Measurements from ENCODE around the gene ACRBP.
A peak's percentile ranks its signal among the peaks of the same experiment; 100 is the strongest.

The ACRBP gene

DNA sequence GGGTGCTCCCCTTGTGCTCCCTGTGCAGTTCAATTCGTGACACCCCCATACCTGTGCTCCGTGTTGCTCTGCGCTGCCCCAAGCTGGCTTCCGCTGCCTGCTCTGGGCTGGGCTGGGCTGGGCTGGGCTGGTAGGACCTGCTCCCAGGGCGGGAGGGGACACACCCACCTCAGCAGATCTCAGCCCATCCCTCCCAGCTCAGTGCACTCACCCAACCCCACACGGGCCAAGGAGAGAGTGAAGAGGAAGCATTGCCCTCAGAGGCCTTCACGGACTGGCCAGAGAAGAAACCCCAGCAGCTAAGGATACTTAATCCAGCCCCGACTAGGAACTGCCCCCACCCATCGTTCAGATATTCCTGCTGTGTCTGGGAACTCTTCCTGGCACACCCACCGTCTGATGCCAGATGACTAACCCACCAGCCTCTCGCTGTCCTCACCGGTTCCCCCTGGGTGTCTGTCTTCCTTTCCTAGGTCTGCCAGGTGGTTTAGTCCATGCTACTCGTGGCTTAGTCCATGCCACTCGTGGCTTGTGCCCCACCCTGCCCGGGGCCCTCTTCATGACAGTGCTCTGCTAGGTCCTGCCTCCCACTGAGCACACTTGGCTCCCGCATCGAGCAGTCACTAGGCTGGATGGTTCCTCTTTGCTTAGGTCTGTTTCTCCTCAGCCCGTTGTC, 11.2 kb downstream of the ACRBP start, which contains the start of gene LPAR5:
Gene LPAR5, minus strand, starts transcription at position 104 of the 676 bp plus-strand sequence. CDS start 14,711 bp downstream, outside the sequence.
- H3K4me3 ChIP-seq (ENCODE audit: low read depth in 1 of 2, low read length in 2 of 2), result peak within 1 kb of the TSS; percentile 72 to 75
- H3K27ac ChIP-seq (ENCODE audit: low read depth, low read length), result peak within 1 kb of the TSS; percentile 26
- no peaks in the 10 kb centered on the region for H3K9me3 ChIP-seq (ENCODE audit: control insufficient read depth in 1 of 2, low read length in 2 of 2)
- no peaks in the 10 kb centered on the region for H3K36me3 ChIP-seq (ENCODE audit: control insufficient read depth in 1 of 2, insufficient read depth in 2 of 2, low read length in 2 of 2)
- H3K4me1 ChIP-seq (ENCODE audit: control insufficient read depth in 1 of 2, insufficient read depth in 2 of 2, low read length in 2 of 2), result peaks cover 30 to 45% of the 10 kb centered on the region in 2 donors
- H3K27me3 ChIP-seq (ENCODE audit: control insufficient read depth in 1 of 2, insufficient read depth in 2 of 2, low read length in 2 of 2), result no peaks in the 10 kb centered on the region
- peak within 1 kb of the TSS; percentile 78 to 81 for H3K9ac ChIP-seq (ENCODE audit: low read depth in 1 of 2, low read length in 2 of 2)

DNA sequence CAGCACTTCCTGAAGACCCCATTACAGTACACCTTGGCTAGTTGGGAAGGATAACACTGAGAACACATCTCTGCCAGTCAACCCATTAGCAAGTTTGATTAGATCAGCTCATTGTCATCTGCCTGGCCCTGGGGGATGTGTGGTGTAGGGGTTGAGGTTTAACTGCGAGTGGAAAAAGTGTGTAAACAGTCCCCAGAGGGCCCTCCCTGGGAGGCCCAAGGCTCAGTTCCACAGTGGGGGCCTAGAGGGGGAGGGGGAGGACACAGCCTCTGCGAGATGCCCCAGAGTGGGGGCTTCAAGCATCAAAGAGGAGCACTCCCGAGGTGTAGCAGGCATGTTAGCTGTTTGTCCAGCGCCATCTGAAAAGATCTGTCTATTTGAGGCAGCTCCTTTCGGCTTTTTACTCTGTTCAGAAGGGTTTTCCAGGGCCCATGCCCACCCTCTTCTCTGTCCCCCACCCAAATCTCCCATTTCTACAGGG, 11.8 kb downstream of the ACRBP start:
- Histone ChIP-seq H3K9me3 (ENCODE audit: control insufficient read depth in 1 of 2, low read length in 2 of 2) (no peaks in the 10 kb centered on the region), H3K4me1 (ENCODE audit: control insufficient read depth in 1 of 2, insufficient read depth in 2 of 2, low read length in 2 of 2) (peaks cover 27 to 46% of the 10 kb centered on the region in 2 donors), H3K4me3 (ENCODE audit: low read depth in 1 of 2, low read length in 2 of 2) (peak overlapping the region; percentile 72 to 75), H3K27ac (ENCODE audit: low read depth, low read length) (peak overlapping the region; percentile 26), H3K9ac (ENCODE audit: low read depth in 1 of 2, low read length in 2 of 2) (peak overlapping the region; percentile 78 to 81), H3K27me3 (ENCODE audit: control insufficient read depth in 1 of 2, insufficient read depth in 2 of 2, low read length in 2 of 2) (no peaks in the 10 kb centered on the region), H3K36me3 (ENCODE audit: control insufficient read depth in 1 of 2, insufficient read depth in 2 of 2, low read length in 2 of 2) (no peaks in the 10 kb centered on the region)

DNA sequence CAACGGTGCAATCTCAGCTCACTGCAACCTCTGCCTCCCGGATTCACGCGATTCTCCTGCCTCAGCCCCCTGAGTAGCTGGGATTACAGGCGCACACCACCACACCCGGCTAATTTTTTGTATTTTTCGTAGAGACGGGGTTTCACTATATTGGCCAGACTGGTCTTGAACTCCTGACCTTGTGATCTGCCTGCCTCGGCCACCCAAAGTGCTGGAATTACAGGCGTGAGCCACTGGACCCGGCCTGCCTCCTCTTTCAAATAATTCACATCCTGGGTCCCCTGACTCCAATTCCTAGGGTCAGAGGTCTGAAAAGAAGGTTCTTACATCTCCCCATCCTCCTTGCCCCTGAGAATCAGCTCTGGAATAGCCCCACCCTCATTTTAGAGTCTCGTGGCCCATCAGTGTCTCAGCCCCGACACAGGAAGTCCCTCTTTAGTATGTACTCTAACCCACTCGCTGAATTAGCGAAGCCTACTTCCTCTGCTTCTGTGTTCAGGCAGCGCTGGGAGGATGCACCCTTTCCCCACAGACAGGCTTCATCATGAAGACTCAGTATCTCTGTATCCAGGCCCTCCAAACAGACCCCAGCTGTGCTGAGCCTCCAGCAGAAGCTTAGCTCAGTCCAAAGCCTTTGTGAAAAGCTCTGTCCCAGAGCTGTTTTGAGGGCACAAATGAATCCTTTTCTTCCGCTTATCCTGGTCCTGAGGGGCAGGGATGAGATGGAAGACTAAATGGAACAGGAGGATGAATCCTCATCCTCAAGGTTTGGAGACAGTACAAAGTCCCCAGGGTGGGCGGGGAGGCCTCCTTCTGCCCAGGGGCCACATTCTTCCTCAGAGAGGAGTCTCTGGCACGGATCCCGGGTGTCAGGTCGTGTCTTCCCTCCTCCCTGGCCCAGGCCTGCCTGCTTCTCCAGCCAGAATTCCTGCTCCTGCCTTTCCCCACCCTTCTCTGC, 14.9 kb downstream of the ACRBP start:
- H3K4me1 ChIP-seq (ENCODE audit: control insufficient read depth in 1 of 2, insufficient read depth in 2 of 2, low read length in 2 of 2), result peaks cover 27 to 44% of the 10 kb centered on the region in 2 donors
- no peaks in the 10 kb centered on the region for H3K27me3 ChIP-seq (ENCODE audit: control insufficient read depth in 1 of 2, insufficient read depth in 2 of 2, low read length in 2 of 2)
- H3K36me3 ChIP-seq (ENCODE audit: control insufficient read depth in 1 of 2, insufficient read depth in 2 of 2, low read length in 2 of 2), result no peaks in the 10 kb centered on the region
- H3K27ac ChIP-seq (ENCODE audit: low read depth, low read length), result peak overlapping the region; percentile 82
- peak overlapping the region in 1 of 2 donors; percentile 28 for H3K4me3 ChIP-seq (ENCODE audit: low read depth in 1 of 2, low read length in 2 of 2)
- no peaks in the 10 kb centered on the region for H3K9me3 ChIP-seq (ENCODE audit: control insufficient read depth in 1 of 2, low read length in 2 of 2)
- H3K9ac ChIP-seq (ENCODE audit: low read depth in 1 of 2, low read length in 2 of 2), result peak overlapping the region; percentile 52 to 64

DNA sequence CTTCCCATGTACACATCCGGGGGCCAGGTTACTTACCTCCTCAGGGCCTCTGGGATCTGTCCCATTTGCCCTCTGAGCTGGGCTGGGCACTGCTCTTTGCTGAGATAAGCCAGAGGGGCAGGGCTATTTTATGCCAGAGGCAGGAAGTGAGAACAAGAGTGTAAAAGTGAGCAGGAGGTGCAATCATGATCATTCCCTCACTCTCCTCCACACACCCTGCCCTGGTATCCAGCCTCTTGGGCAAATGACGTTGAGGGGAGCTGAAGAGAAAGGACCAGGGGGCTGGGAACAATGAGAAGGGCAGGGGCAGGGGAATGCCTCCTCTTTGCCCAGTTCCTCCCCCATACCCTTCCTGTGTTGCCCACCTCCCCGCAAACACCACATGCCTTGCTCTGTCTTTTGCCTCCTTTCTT, 15.7 kb downstream of the ACRBP start:
- no peaks in the 10 kb centered on the region for H3K9me3 ChIP-seq (ENCODE audit: control insufficient read depth in 1 of 2, low read length in 2 of 2)
- peak overlapping the region; percentile 48 to 63 for H3K4me3 ChIP-seq (ENCODE audit: low read depth in 1 of 2, low read length in 2 of 2)
- H3K27me3 ChIP-seq (ENCODE audit: control insufficient read depth in 1 of 2, insufficient read depth in 2 of 2, low read length in 2 of 2), result no peaks in the 10 kb centered on the region
- no peaks in the 10 kb centered on the region for H3K36me3 ChIP-seq (ENCODE audit: control insufficient read depth in 1 of 2, insufficient read depth in 2 of 2, low read length in 2 of 2)
- H3K4me1 ChIP-seq (ENCODE audit: control insufficient read depth in 1 of 2, insufficient read depth in 2 of 2, low read length in 2 of 2), result peaks cover 31 to 50% of the 10 kb centered on the region in 2 donors
- H3K27ac ChIP-seq (ENCODE audit: low read depth, low read length), result peak overlapping the region; percentile 82
- peak overlapping the region; percentile 64 to 78 for H3K9ac ChIP-seq (ENCODE audit: low read depth in 1 of 2, low read length in 2 of 2)

DNA sequence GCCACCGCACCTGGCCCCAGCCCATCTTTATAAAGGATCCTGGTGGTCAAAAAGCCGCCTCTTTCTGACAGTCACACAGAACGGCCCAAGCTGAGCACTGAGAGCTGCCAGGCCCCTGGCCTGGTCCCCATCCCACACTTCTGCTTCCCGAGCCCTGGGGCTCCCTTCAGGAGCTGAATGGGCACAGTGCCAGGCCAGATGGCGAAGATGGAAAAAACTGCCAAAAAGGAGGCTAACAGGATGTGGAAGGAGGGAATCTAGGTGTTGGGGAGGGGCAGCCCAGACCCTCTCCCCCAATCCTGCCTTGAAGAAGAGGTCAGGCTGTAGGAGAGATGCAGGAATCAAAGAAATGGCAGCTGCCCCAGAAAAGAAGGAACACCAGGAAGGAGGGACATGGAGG, 16.5 kb downstream of the ACRBP start:
- Histone ChIP-seq H3K36me3 (ENCODE audit: control insufficient read depth in 1 of 2, insufficient read depth in 2 of 2, low read length in 2 of 2) (no peaks in the 10 kb centered on the region), H3K4me3 (ENCODE audit: low read depth in 1 of 2, low read length in 2 of 2) (peak overlapping the region; percentile 48 to 63), H3K4me1 (ENCODE audit: control insufficient read depth in 1 of 2, insufficient read depth in 2 of 2, low read length in 2 of 2) (peaks cover 27 to 45% of the 10 kb centered on the region in 2 donors), H3K27me3 (ENCODE audit: control insufficient read depth in 1 of 2, insufficient read depth in 2 of 2, low read length in 2 of 2) (no peaks in the 10 kb centered on the region), H3K9me3 (ENCODE audit: control insufficient read depth in 1 of 2, low read length in 2 of 2) (no peaks in the 10 kb centered on the region), H3K9ac (ENCODE audit: low read depth in 1 of 2, low read length in 2 of 2) (peak overlapping the region; percentile 64 to 78), H3K27ac (ENCODE audit: low read depth, low read length) (peak overlapping the region; percentile 2)

DNA sequence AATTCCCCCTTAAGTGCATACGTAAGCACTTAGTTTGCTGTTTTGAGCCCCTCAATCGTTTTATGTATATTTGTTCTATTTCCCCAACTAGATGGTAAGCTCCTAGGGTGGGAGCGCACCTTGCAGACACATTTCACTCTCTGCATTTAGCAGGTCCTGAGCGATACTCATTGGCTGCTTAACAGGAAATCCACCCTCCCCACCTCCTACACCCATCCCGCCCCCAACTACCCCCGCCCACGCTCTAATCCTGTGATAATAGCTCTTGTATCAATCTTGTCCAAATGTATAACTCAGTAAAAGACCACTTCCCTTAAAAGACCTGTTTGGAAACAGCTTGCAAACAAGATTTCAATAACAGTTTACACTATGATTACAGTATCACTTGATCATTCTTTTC, 19.6 kb downstream of the ACRBP start:
- H3K27ac ChIP-seq (ENCODE audit: low read depth, low read length), result no peak overlapping the region
- H3K9ac ChIP-seq (ENCODE audit: low read depth in 1 of 2, low read length in 2 of 2), result no peak overlapping the region
- H3K4me1 ChIP-seq (ENCODE audit: control insufficient read depth in 1 of 2, insufficient read depth in 2 of 2, low read length in 2 of 2), result peaks cover 14 to 30% of the 10 kb centered on the region in 2 donors
- H3K9me3 ChIP-seq (ENCODE audit: control insufficient read depth in 1 of 2, low read length in 2 of 2), result no peaks in the 10 kb centered on the region
- H3K36me3 ChIP-seq (ENCODE audit: control insufficient read depth in 1 of 2, insufficient read depth in 2 of 2, low read length in 2 of 2), result no peaks in the 10 kb centered on the region
- H3K4me3 ChIP-seq (ENCODE audit: low read depth in 1 of 2, low read length in 2 of 2), result peak overlapping the region; percentile 44 to 46
- no peaks in the 10 kb centered on the region for H3K27me3 ChIP-seq (ENCODE audit: control insufficient read depth in 1 of 2, insufficient read depth in 2 of 2, low read length in 2 of 2)

DNA sequence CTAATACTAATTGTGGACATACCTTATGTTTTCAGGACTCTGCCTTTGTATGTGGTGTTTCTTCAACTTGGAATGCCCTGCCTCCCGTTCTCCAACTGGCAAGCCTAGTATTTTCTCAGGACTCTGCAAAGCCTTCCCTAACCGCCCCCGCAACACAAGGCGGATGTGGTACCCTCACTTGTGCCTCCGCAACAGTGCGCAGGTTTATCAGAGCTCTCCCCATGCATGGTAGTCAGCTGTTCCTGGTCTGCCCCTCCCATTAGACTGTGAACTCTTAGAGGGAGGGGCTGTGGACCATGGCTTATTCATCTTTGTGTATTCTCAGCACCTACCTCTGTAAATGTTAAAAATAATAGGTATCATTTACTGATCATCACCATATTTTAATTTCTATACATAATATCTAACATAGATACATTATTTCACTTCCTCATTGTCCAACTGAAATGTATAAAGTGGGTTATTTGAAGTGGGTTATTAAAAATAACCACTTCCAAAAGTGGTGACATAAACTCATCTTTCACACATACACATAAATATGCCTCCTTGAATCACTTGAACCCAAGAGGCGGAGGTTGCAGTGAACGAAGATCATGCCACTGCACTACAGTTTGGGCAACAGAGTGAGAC, 20.5 kb downstream of the ACRBP start:
- Histone ChIP-seq H3K4me1 (ENCODE audit: control insufficient read depth in 1 of 2, insufficient read depth in 2 of 2, low read length in 2 of 2) (peaks cover 9 to 21% of the 10 kb centered on the region in 2 donors), H3K9ac (ENCODE audit: low read depth in 1 of 2, low read length in 2 of 2) (no peak overlapping the region), H3K36me3 (ENCODE audit: control insufficient read depth in 1 of 2, insufficient read depth in 2 of 2, low read length in 2 of 2) (no peaks in the 10 kb centered on the region), H3K4me3 (ENCODE audit: low read depth in 1 of 2, low read length in 2 of 2) (no peak overlapping the region), H3K27ac (ENCODE audit: low read depth, low read length) (no peak overlapping the region), H3K9me3 (ENCODE audit: control insufficient read depth in 1 of 2, low read length in 2 of 2) (no peaks in the 10 kb centered on the region), H3K27me3 (ENCODE audit: control insufficient read depth in 1 of 2, insufficient read depth in 2 of 2, low read length in 2 of 2) (no peaks in the 10 kb centered on the region)

DNA sequence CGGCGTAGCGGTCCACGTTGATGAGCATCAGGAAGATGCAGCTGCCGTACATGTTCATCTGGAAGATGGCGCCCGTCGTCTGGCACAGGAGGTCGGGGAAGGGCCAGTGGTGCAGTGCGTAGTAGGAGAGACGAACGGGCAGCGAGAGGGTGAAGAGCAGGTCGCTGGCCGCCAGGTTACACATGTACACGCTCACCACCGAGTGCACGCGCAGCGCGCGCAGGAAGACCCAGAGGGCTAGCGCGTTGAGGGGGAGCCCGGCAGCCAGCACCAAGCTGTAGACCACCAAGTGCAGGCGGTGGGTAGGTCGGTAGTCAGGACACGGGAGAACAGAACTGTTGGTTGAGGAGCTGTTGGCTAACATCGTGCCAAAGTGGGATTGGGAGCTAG, 26.4 kb downstream of the ACRBP start:
- Histone ChIP-seq H3K4me1 (ENCODE audit: control insufficient read depth in 1 of 2, insufficient read depth in 2 of 2, low read length in 2 of 2) (no peaks in the 10 kb centered on the region), H3K9ac (ENCODE audit: low read depth in 1 of 2, low read length in 2 of 2) (no peak overlapping the region), H3K4me3 (ENCODE audit: low read depth in 1 of 2, low read length in 2 of 2) (peak overlapping the region in 1 of 2 donors; percentile 8), H3K9me3 (ENCODE audit: control insufficient read depth in 1 of 2, low read length in 2 of 2) (no peaks in the 10 kb centered on the region), H3K27me3 (ENCODE audit: control insufficient read depth in 1 of 2, insufficient read depth in 2 of 2, low read length in 2 of 2) (no peaks in the 10 kb centered on the region), H3K27ac (ENCODE audit: low read depth, low read length) (no peak overlapping the region), H3K36me3 (ENCODE audit: control insufficient read depth in 1 of 2, insufficient read depth in 2 of 2, low read length in 2 of 2) (peaks cover 13 to 22% of the 10 kb centered on the region in 2 donors)

DNA sequence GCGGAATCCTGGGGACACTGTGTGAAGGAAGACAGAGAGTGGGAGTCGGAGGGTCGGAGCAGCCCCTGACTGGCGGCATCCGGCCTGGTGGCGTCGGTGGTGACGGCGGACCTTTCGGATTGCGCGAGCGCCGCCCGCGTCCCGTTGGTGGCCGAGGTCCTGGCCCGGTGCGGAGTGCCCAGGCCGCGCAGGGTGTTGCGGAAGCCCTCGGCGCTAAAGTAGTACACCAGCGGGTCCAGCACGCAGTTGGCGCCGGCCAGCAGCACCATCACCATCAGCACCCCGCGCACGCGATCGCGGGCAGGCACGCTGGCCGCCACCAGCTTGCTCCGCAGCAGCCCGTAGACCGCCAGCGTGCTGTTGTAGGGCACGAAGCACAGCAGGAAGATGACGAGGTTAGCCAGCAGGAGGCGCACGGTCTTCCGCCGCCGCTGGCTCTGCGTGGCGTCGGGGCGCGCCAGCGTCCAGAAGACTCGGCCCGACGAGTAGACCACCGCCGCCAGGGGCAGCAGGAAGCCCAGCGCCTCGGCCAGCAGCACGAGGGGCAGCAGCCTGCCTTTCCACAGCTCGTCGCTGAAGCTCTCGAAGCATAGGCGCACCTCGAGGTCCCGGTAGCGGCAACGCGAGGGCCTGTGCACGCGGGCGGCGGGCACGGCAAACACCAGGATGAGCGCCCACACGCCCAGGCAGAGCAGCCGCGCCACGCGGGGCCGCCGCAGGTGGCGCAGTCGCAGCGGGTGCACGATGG, 26.9 kb downstream of the ACRBP start:
- Histone ChIP-seq H3K27me3 (ENCODE audit: control insufficient read depth in 1 of 2, insufficient read depth in 2 of 2, low read length in 2 of 2) (no peaks in the 10 kb centered on the region), H3K27ac (ENCODE audit: low read depth, low read length) (no peak overlapping the region), H3K4me3 (ENCODE audit: low read depth in 1 of 2, low read length in 2 of 2) (peak overlapping the region in 1 of 2 donors; percentile 8), H3K9me3 (ENCODE audit: control insufficient read depth in 1 of 2, low read length in 2 of 2) (no peaks in the 10 kb centered on the region), H3K36me3 (ENCODE audit: control insufficient read depth in 1 of 2, insufficient read depth in 2 of 2, low read length in 2 of 2) (peaks cover 13 to 22% of the 10 kb centered on the region in 2 donors), H3K4me1 (ENCODE audit: control insufficient read depth in 1 of 2, insufficient read depth in 2 of 2, low read length in 2 of 2) (no peaks in the 10 kb centered on the region), H3K9ac (ENCODE audit: low read depth in 1 of 2, low read length in 2 of 2) (no peak overlapping the region)

Measured in duodenal mucosa (tissue), 2 donors.